Muscle of leg (tissue), 11 donors: Measurements from ENCODE around the gene PCDHGA9. TPM values are rescaled to one million over a fixed set of nuclear protein-coding genes. Genes with fewer than 3 reads are reported as not detected.
"Not testable (repeated sequence)": the region's sequence is repeated elsewhere in the genome, so short reads cannot be mapped to it uniquely, and the experiment has no call there.

Source experiments
- DNase-seq: peaks from one replicate; pipeline ENCODE4 v3.0.0; 2013
- H3K27ac ChIP-seq: one replicate; pipeline ENCODE4 v1.5.1; 2013; ENCODE audit warnings: mild to moderate bottlenecking, low read length, control low read depth
- H3K27me3 ChIP-seq: one replicate; pipeline ENCODE4 v1.6.1; 2013; ENCODE audit warnings: low read length; ENCODE audit not compliant: control insufficient read depth, insufficient read depth
- H3K36me3 ChIP-seq: one replicate; pipeline ENCODE4 v1.6.1; 2013; ENCODE audit warnings: low read length; ENCODE audit not compliant: control insufficient read depth, insufficient read depth
- H3K4me1 ChIP-seq: one replicate; pipeline ENCODE4 v1.6.1; 2013; ENCODE audit warnings: low read length; ENCODE audit not compliant: control insufficient read depth, insufficient read depth
- H3K4me3 ChIP-seq: one replicate; pipeline ENCODE4 v1.5.1; 2013; ENCODE audit warnings: low read length, control low read depth
- H3K9me3 ChIP-seq: replicated peaks from 2 replicates; pipeline ENCODE4 v1.6.1; 2013; ENCODE audit warnings: low read depth, low read length; ENCODE audit not compliant: control insufficient read depth
- WGBS: methylation state at CpG from one replicate; pipeline ENCODE4 v1.1.5; 2013; ENCODE audit warnings: missing lambda C conversion rate; ENCODE audit not compliant: insufficient coverage; 5-methylcytosine and 5-hydroxymethylcytosine counted together
- polyA plus RNA-seq, 8 donors: library from polyadenylated mRNA; unstranded; fragments of 120-200 nt; gene quantifications; one replicate each; pipeline versions ENCODE4 v1.2.1 to v1.2.3, GENCODE V29; 2013; ENCODE audit warnings: inconsistent platforms in 1 of 8, low replicate concordance in 1 of 8; ENCODE audit not compliant: insufficient read length in 8 of 8, insufficient read depth in 1 of 8
- total RNA-seq: library from RNA; stranded (reverse); fragments of 120-200 nt; gene quantifications from one replicate; pipeline ENCODE4 v1.2.4, GENCODE V29; 2013

Gene PCDHGA9
- total and polyA plus RNA-seq, 9 donors, result 3.0 to 4.7 (median 4.0) TPM

- H3K27ac ChIP-seq, result no peak within 1 kb of the TSS
- no peaks in the 10 kb centered on the region for H3K4me1 ChIP-seq
- H3K4me3 ChIP-seq, result peak within 1 kb of the TSS; percentile 8
- H3K9me3 ChIP-seq, result peaks cover 63% of the 10 kb centered on the region
- no peaks in the 10 kb centered on the region for H3K36me3 ChIP-seq
- WGBS, result 14% methylated on average over 27 of the region's 34 CpGs
- peaks cover 14% of the 10 kb centered on the region for H3K27me3 ChIP-seq
- peak; percentile 22 for DNase-seq
These were observed 38.5 kb upstream of the PCDHGA9 start, which contains the start of gene PCDHGA5 for GRCh38 chr5:141363952-141364660. TSS of gene PCDHGA5 (plus strand) at chr5:141364162. CDS start at chr5:141364331, 169 bp downstream.

GRCh38 chr5:141366016-141366896, 36.3 kb upstream of the PCDHGA9 start:
- H3K4me1 ChIP-seq, result no peaks in the 10 kb centered on the region
- H3K9me3 ChIP-seq, result peaks cover 62% of the 10 kb centered on the region
- WGBS, result 49% methylated on average over 40 of the region's 46 CpGs
- no peak for DNase-seq
- H3K36me3 ChIP-seq, result no peaks in the 10 kb centered on the region
- no peak overlapping the region for H3K27ac ChIP-seq
- peaks cover 20% of the 10 kb centered on the region for H3K27me3 ChIP-seq
- no peak overlapping the region for H3K4me3 ChIP-seq

- Histone ChIP-seq H3K36me3 (no peaks in the 10 kb centered on the region), H3K4me3 (no peak within 1 kb of the TSS), H3K27me3 (peaks cover 22% of the 10 kb centered on the region), H3K9me3 (peaks cover 61% of the 10 kb centered on the region), H3K4me1 (no peaks in the 10 kb centered on the region), H3K27ac (no peak within 1 kb of the TSS)
- WGBS, result 21% methylated on average over 20 of the region's 32 CpGs
- DNase-seq, result peak; percentile 5
These were observed 32.4 kb upstream of the PCDHGA9 start, which contains the start of gene PCDHGB3 for GRCh38 chr5:141369994-141370848. TSS of gene PCDHGB3 (plus strand) at chr5:141370242. CDS start at chr5:141370395, 153 bp downstream.

GRCh38 chr5:141371572-141372475, 30.8 kb upstream of the PCDHGA9 start:
- WGBS, result 50% methylated on average over 68 of the region's 69 CpGs
- H3K27me3 ChIP-seq, result peaks cover 21% of the 10 kb centered on the region
- peaks cover 60% of the 10 kb centered on the region for H3K9me3 ChIP-seq
- H3K4me3 ChIP-seq, result no peak overlapping the region
- H3K4me1 ChIP-seq, result no peaks in the 10 kb centered on the region
- no peak overlapping the region for H3K27ac ChIP-seq
- no peak for DNase-seq
- no peaks in the 10 kb centered on the region for H3K36me3 ChIP-seq

- Histone ChIP-seq H3K9me3 (peaks cover 72% of the 10 kb centered on the region), H3K4me3 (peak within 1 kb of the TSS; percentile 30), H3K36me3 (no peaks in the 10 kb centered on the region), H3K27me3 (peaks cover 21% of the 10 kb centered on the region), H3K4me1 (no peaks in the 10 kb centered on the region), H3K27ac (no peak within 1 kb of the TSS)
- DNase-seq, result peak; percentile 17
- WGBS, result 13% methylated on average over 26 of the region's 27 CpGs
These were observed 28.8 kb upstream of the PCDHGA9 start, which contains the start of gene PCDHGA6 for GRCh38 chr5:141373673-141374317. TSS of gene PCDHGA6 (plus strand) at chr5:141373891. CDS start at chr5:141374084, 193 bp downstream.

- DNase-seq, result no peak
- H3K4me3 ChIP-seq, result no peak overlapping the region
- WGBS, result 76% methylated on average over 12 of the region's 14 CpGs
- H3K9me3 ChIP-seq, result peaks cover 72% of the 10 kb centered on the region
- no peaks in the 10 kb centered on the region for H3K36me3 ChIP-seq
- peaks cover 21% of the 10 kb centered on the region for H3K27me3 ChIP-seq
- H3K27ac ChIP-seq, result no peak overlapping the region
- H3K4me1 ChIP-seq, result no peaks in the 10 kb centered on the region
These were observed 28.0 kb upstream of the PCDHGA9 start for GRCh38 chr5:141374627-141375026.

- not testable (repeated sequence) for H3K36me3 ChIP-seq, H3K4me3 ChIP-seq, DNase-seq, H3K27ac ChIP-seq, H3K4me1 ChIP-seq
- Histone ChIP-seq H3K9me3 (peaks cover 66% of the 10 kb centered on the region), H3K27me3 (peaks cover 18% of the 10 kb centered on the region)
- 65% methylated on average over 32 of the region's 48 CpGs for WGBS
These were observed 27.0 kb upstream of the PCDHGA9 start for GRCh38 chr5:141375444-141376155.

GRCh38 chr5:141382469-141383294, 19.9 kb upstream of the PCDHGA9 start, which contains the start of gene PCDHGA7:
TSS of gene PCDHGA7 (plus strand) at chr5:141382742. CDS start at chr5:141382900, 158 bp downstream.
- WGBS, result 13% methylated on average over 24 of the region's 37 CpGs
- Histone ChIP-seq H3K36me3 (no peaks in the 10 kb centered on the region), H3K4me3 (peak within 1 kb of the TSS; percentile 22), H3K27me3 (peaks cover 5% of the 10 kb centered on the region), H3K4me1 (no peaks in the 10 kb centered on the region), H3K27ac (no peak within 1 kb of the TSS), H3K9me3 (peaks cover 71% of the 10 kb centered on the region)
- DNase-seq, result peak; percentile 4
